Hepatocyte (in vitro differentiated cells): Measurements from ENCODE around the gene UPF2. TPM values are rescaled to one million over a fixed set of nuclear protein-coding genes. Genes with fewer than 3 reads are reported as not detected.

Source experiments
- DNase-seq: peaks from one replicate; pipeline ENCODE4 v3.0.0-alpha.2; 2016; ENCODE audit warnings: low spot score
- H2AFZ ChIP-seq: fragments of 200-600 bp; sonication (generic); 2 replicates; pipeline ENCODE4 v1.6.0; 2016; ENCODE audit warnings: antibody characterized with exemption, mild to moderate bottlenecking
- H3K27ac ChIP-seq: fragments of 200-600 bp; sonication (generic); 2 replicates; pipeline ENCODE4 v1.5.1; 2016; ENCODE audit warnings: mild to moderate bottlenecking
- H3K27me3 ChIP-seq: fragments of 200-600 bp; sonication (generic); 2 replicates; pipeline ENCODE4 v1.6.1; 2016
- H3K36me3 ChIP-seq: fragments of 200-600 bp; sonication (generic); replicated peaks from 2 replicates; pipeline ENCODE4 v1.5.1; 2016; ENCODE audit warnings: low read depth; ENCODE audit not compliant: insufficient read depth
- H3K4me1 ChIP-seq: fragments of 200-600 bp; sonication (generic); 2 replicates; pipeline ENCODE4 v1.5.1; 2016; ENCODE audit warnings: mild to moderate bottlenecking, moderate library complexity; ENCODE audit not compliant: insufficient read depth
- H3K4me2 ChIP-seq: fragments of 200-600 bp; sonication (generic); 2 replicates; pipeline ENCODE4 v1.6.0; 2016
- H3K4me3 ChIP-seq: fragments of 200-600 bp; sonication (generic); 2 replicates; pipeline ENCODE4 v1.5.1; 2016; ENCODE audit warnings: mild to moderate bottlenecking
- H3K79me2 ChIP-seq: fragments of 200-600 bp; sonication (generic); 2 replicates; pipeline ENCODE4 v1.6.0; 2017; ENCODE audit warnings: mild to moderate bottlenecking
- H3K9me2 ChIP-seq: fragments of 200-600 bp; sonication (generic); replicated peaks from 2 replicates; pipeline ENCODE4 v1.6.0; 2017; ENCODE audit warnings: mild to moderate bottlenecking; ENCODE audit not compliant: insufficient read depth
- H3K9me3 ChIP-seq: fragments of 200-600 bp; sonication (generic); 2 replicates; pipeline ENCODE4 v1.5.1; 2016; ENCODE audit warnings: low read depth, mild to moderate bottlenecking
- H4K20me1 ChIP-seq: fragments of 200-600 bp; sonication (generic); 2 replicates; pipeline ENCODE4 v1.6.0; 2016; ENCODE audit warnings: mild to moderate bottlenecking; ENCODE audit not compliant: insufficient read depth, poor library complexity, severe bottlenecking
- EZH2 ChIP-seq: fragments of 200-600 bp; sonication (generic); IDR thresholded peaks from 2 replicates; pipeline ENCODE4 v1.6.1; 2016; ENCODE audit warnings: antibody characterized with exemption, mild to moderate bottlenecking, borderline replicate concordance
- EZH2phosphoT487 ChIP-seq: fragments of 200-600 bp; sonication (generic); IDR thresholded peaks from one replicate; pipeline ENCODE4 v1.6.1; 2018; ENCODE audit warnings: antibody characterized with exemption, mild to moderate bottlenecking, low read depth, moderate library complexity; ENCODE audit not compliant: unreplicated experiment, severe bottlenecking
- WGBS: methylation state at CpG from one replicate; pipeline ENCODE4 v1.1.6; 2016; ENCODE audit warnings: low lambda C conversion rate; ENCODE audit errors: missing lambda C conversion rate; 5-methylcytosine and 5-hydroxymethylcytosine counted together
- polyA plus RNA-seq: library from polyadenylated mRNA; unstranded; fragments of >200 nt; fragmentation: Nextera tagmentation; extraction: Ambion mirVana; gene quantifications from 2 replicates; pipeline ENCODE4 v1.2.1, GENCODE V29; 2016
- total RNA-seq: library from RNA; depleted of rRNA; stranded (reverse); fragments of >200 nt; gene quantifications from 2 replicates; pipeline ENCODE4 v1.2.3, GENCODE V29; 2014
- TF ChIP-seq, protein P1 (sequence below): fragments of 200-600 bp; sonication (generic); IDR thresholded peaks from 2 replicates; pipeline ENCODE4 v1.5.1; 2016; ENCODE audit warnings: antibody characterized with exemption, mild to moderate bottlenecking; ENCODE audit not compliant: poor library complexity

UPF2 gene
- total and polyA plus RNA-seq, 2 experiments from 2014 or later: 12.3 to 14.5 TPM

GRCh38 chr10:11950325-11951018 is 92.1 kb downstream of the UPF2 start:
- H3K27ac ChIP-seq: peak overlapping the region; percentile 45
- no peaks in the 10 kb centered on the region for H3K9me3 ChIP-seq
- H4K20me1 ChIP-seq: no peaks in the 10 kb centered on the region
- WGBS: 90% methylated on average over 9 of the region's 9 CpGs
- H3K4me2 ChIP-seq: no peak overlapping the region
- no peaks in the 10 kb centered on the region for H3K36me3 ChIP-seq
- DNase-seq: no peak
- H3K4me3 ChIP-seq: no peak overlapping the region
- H3K4me1 ChIP-seq: no peaks in the 10 kb centered on the region
- H3K27me3 ChIP-seq: no peaks in the 10 kb centered on the region
- no peak overlapping the region for H2AFZ ChIP-seq
- H3K79me2 ChIP-seq: no peaks in the 10 kb centered on the region
- no peaks in the 10 kb centered on the region for H3K9me2 ChIP-seq
- TF ChIP-seq, protein P1, sequence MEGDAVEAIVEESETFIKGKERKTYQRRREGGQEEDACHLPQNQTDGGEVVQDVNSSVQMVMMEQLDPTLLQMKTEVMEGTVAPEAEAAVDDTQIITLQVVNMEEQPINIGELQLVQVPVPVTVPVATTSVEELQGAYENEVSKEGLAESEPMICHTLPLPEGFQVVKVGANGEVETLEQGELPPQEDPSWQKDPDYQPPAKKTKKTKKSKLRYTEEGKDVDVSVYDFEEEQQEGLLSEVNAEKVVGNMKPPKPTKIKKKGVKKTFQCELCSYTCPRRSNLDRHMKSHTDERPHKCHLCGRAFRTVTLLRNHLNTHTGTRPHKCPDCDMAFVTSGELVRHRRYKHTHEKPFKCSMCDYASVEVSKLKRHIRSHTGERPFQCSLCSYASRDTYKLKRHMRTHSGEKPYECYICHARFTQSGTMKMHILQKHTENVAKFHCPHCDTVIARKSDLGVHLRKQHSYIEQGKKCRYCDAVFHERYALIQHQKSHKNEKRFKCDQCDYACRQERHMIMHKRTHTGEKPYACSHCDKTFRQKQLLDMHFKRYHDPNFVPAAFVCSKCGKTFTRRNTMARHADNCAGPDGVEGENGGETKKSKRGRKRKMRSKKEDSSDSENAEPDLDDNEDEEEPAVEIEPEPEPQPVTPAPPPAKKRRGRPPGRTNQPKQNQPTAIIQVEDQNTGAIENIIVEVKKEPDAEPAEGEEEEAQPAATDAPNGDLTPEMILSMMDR: no peak
- no peak for TF ChIP-seq EZH2
- TF ChIP-seq EZH2phosphoT487: no peak

- DNase-seq: no peak
- H3K4me3 ChIP-seq: no peak overlapping the region
- no peak overlapping the region for H2AFZ ChIP-seq
- H3K9me2 ChIP-seq: no peaks in the 10 kb centered on the region
- H3K27ac ChIP-seq: no peak overlapping the region
- no peaks in the 10 kb centered on the region for H3K79me2 ChIP-seq
- TF ChIP-seq, protein P1: no peak
- TF ChIP-seq EZH2 (no peak), EZH2phosphoT487 (no peak)
- no peak overlapping the region for H3K4me2 ChIP-seq
- H3K9me3 ChIP-seq: no peaks in the 10 kb centered on the region
- H3K36me3 ChIP-seq: no peaks in the 10 kb centered on the region
- no peaks in the 10 kb centered on the region for H4K20me1 ChIP-seq
- H3K4me1 ChIP-seq: no peaks in the 10 kb centered on the region
- 93% methylated on average over 2 of the region's 2 CpGs for WGBS
- H3K27me3 ChIP-seq: no peaks in the 10 kb centered on the region
Observed at GRCh38 chr10:11949152-11949551, 93.5 kb downstream of the UPF2 start.

DNA sequence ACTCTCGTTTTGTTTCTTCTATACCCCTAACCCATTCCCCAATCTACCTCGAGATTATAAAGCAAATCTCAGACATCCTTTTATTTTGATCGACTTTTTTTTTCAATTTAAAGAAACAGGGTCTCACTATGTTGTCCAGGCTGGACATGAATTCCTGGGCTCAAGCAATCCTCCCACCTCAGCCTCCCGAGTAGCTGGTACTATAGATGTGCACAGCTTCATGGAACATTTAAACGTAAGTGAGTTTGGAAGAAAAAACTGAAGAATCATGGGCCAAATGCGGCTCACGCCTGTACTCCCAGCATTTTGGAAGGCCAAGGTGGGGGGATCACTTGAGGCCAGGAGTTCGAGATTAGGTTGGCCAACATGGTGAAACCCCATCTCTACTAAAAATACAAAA is 96.0 kb downstream of the UPF2 start:
- DNase-seq: no peak
- WGBS: 96% methylated on average over 8 of the region's 8 CpGs
- Histone ChIP-seq H3K27me3 (no peaks in the 10 kb centered on the region), H3K4me1 (no peaks in the 10 kb centered on the region), H3K4me2 (no peak overlapping the region), H3K9me2 (no peaks in the 10 kb centered on the region), H3K9me3 (no peaks in the 10 kb centered on the region), H4K20me1 (no peaks in the 10 kb centered on the region), H3K36me3 (no peaks in the 10 kb centered on the region), H3K27ac (no peak overlapping the region), H3K4me3 (no peak overlapping the region), H3K79me2 (no peaks in the 10 kb centered on the region), H2AFZ (no peak overlapping the region)
- TF ChIP-seq EZH2 (no peak), EZH2phosphoT487 (no peak)
- TF ChIP-seq, protein P1: no peak
